Measurements from ENCODE around the gene CPAMD8. TPM values are rescaled to one million over a fixed set of nuclear protein-coding genes. Genes with fewer than 3 reads are reported as not detected.

CPAMD8 gene
- polyA plus RNA-seq, 1 donor = 7.8 TPM

GRCh38 chr19:17061691-17062090 is 35.1 kb upstream of the CPAMD8 start:
- H3K27ac ChIP-seq (ENCODE audit: low read length) = no peak overlapping the region
- H3K4me3 ChIP-seq (ENCODE audit: low read length) = no peak overlapping the region
- DNase-seq = no peak
- no peaks in the 10 kb centered on the region for H3K27me3 ChIP-seq (ENCODE audit: control insufficient read depth, insufficient read depth, low read length)
- H3K9me3 ChIP-seq (ENCODE audit: control insufficient read depth, low read depth, low read length) = no peaks in the 10 kb centered on the region
- WGBS (ENCODE audit: insufficient coverage, low lambda C conversion rate) = no CpG with 5 or more reads among the region's 7 CpGs
- H3K36me3 ChIP-seq (ENCODE audit: control insufficient read depth, insufficient read depth, low read length) = peaks cover 37% of the 10 kb centered on the region
- H3K4me1 ChIP-seq (ENCODE audit: control insufficient read depth, insufficient read depth, low read length) = no peaks in the 10 kb centered on the region

- Histone ChIP-seq H3K27ac (ENCODE audit: low read length) (no peak overlapping the region), H3K27me3 (ENCODE audit: control insufficient read depth, insufficient read depth, low read length) (no peaks in the 10 kb centered on the region), H3K9me3 (ENCODE audit: control insufficient read depth, low read depth, low read length) (no peaks in the 10 kb centered on the region), H3K4me1 (ENCODE audit: control insufficient read depth, insufficient read depth, low read length) (no peaks in the 10 kb centered on the region), H3K4me3 (ENCODE audit: low read length) (no peak overlapping the region), H3K36me3 (ENCODE audit: control insufficient read depth, insufficient read depth, low read length) (peaks cover 34% of the 10 kb centered on the region)
- WGBS (ENCODE audit: insufficient coverage, low lambda C conversion rate) = 83% methylated on average over 1 of the region's 3 CpGs
- DNase-seq = no peak
Observed at GRCh38 chr19:17061205-17061604, 34.6 kb upstream of the CPAMD8 start.

GRCh38 chr19:17060802-17061201 is 34.2 kb upstream of the CPAMD8 start:
- H3K27ac ChIP-seq (ENCODE audit: low read length) = no peak overlapping the region
- no peaks in the 10 kb centered on the region for H3K9me3 ChIP-seq (ENCODE audit: control insufficient read depth, low read depth, low read length)
- H3K4me1 ChIP-seq (ENCODE audit: control insufficient read depth, insufficient read depth, low read length) = no peaks in the 10 kb centered on the region
- H3K36me3 ChIP-seq (ENCODE audit: control insufficient read depth, insufficient read depth, low read length) = peaks cover 31% of the 10 kb centered on the region
- H3K4me3 ChIP-seq (ENCODE audit: low read length) = no peak overlapping the region
- DNase-seq = no peak
- 96% methylated on average over 3 of the region's 3 CpGs for WGBS (ENCODE audit: insufficient coverage, low lambda C conversion rate)
- no peaks in the 10 kb centered on the region for H3K27me3 ChIP-seq (ENCODE audit: control insufficient read depth, insufficient read depth, low read length)

- Histone ChIP-seq H3K36me3 (ENCODE audit: control insufficient read depth, insufficient read depth, low read length) (peaks cover 38% of the 10 kb centered on the region), H3K4me1 (ENCODE audit: control insufficient read depth, insufficient read depth, low read length) (no peaks in the 10 kb centered on the region), H3K27ac (ENCODE audit: low read length) (no peak overlapping the region), H3K9me3 (ENCODE audit: control insufficient read depth, low read depth, low read length) (no peaks in the 10 kb centered on the region), H3K4me3 (ENCODE audit: low read length) (no peak overlapping the region), H3K27me3 (ENCODE audit: control insufficient read depth, insufficient read depth, low read length) (no peaks in the 10 kb centered on the region)
- no peak for DNase-seq
- WGBS (ENCODE audit: insufficient coverage, low lambda C conversion rate) = no CpG with 5 or more reads among the region's 8 CpGs
Observed at GRCh38 chr19:17058236-17058635, 31.6 kb upstream of the CPAMD8 start.

- DNase-seq = no peak
- Histone ChIP-seq H3K4me1 (ENCODE audit: control insufficient read depth, insufficient read depth, low read length) (no peaks in the 10 kb centered on the region), H3K36me3 (ENCODE audit: control insufficient read depth, insufficient read depth, low read length) (peaks cover 53% of the 10 kb centered on the region), H3K27ac (ENCODE audit: low read length) (no peak overlapping the region), H3K9me3 (ENCODE audit: control insufficient read depth, low read depth, low read length) (no peaks in the 10 kb centered on the region), H3K4me3 (ENCODE audit: low read length) (no peak overlapping the region), H3K27me3 (ENCODE audit: control insufficient read depth, insufficient read depth, low read length) (no peaks in the 10 kb centered on the region)
- no CpG with 5 or more reads among the region's 15 CpGs for WGBS (ENCODE audit: insufficient coverage, low lambda C conversion rate)
Observed at GRCh38 chr19:17055636-17056035, 29.0 kb upstream of the CPAMD8 start.

GRCh38 chr19:17054746-17055145 is 28.1 kb upstream of the CPAMD8 start:
- Histone ChIP-seq H3K4me3 (ENCODE audit: low read length) (no peak overlapping the region), H3K27me3 (ENCODE audit: control insufficient read depth, insufficient read depth, low read length) (no peaks in the 10 kb centered on the region), H3K27ac (ENCODE audit: low read length) (no peak overlapping the region), H3K9me3 (ENCODE audit: control insufficient read depth, low read depth, low read length) (no peaks in the 10 kb centered on the region), H3K36me3 (ENCODE audit: control insufficient read depth, insufficient read depth, low read length) (peaks cover 57% of the 10 kb centered on the region), H3K4me1 (ENCODE audit: control insufficient read depth, insufficient read depth, low read length) (no peaks in the 10 kb centered on the region)
- WGBS (ENCODE audit: insufficient coverage, low lambda C conversion rate) = no CpG with 5 or more reads among the region's 5 CpGs
- no peak for DNase-seq

- Histone ChIP-seq H3K4me1 (ENCODE audit: control insufficient read depth, insufficient read depth, low read length) (no peaks in the 10 kb centered on the region), H3K4me3 (ENCODE audit: low read length) (no peak overlapping the region), H3K27ac (ENCODE audit: low read length) (no peak overlapping the region), H3K9me3 (ENCODE audit: control insufficient read depth, low read depth, low read length) (no peaks in the 10 kb centered on the region), H3K36me3 (ENCODE audit: control insufficient read depth, insufficient read depth, low read length) (peaks cover 43% of the 10 kb centered on the region), H3K27me3 (ENCODE audit: control insufficient read depth, insufficient read depth, low read length) (no peaks in the 10 kb centered on the region)
- DNase-seq = no peak
- 70% methylated on average over 2 of the region's 8 CpGs for WGBS (ENCODE audit: insufficient coverage, low lambda C conversion rate)
Observed at GRCh38 chr19:17052439-17052838, 25.8 kb upstream of the CPAMD8 start.

GRCh38 chr19:17049711-17050280 is 23.2 kb upstream of the CPAMD8 start:
- WGBS (ENCODE audit: insufficient coverage, low lambda C conversion rate) = 60% methylated on average over 2 of the region's 18 CpGs
- Histone ChIP-seq H3K4me1 (ENCODE audit: control insufficient read depth, insufficient read depth, low read length) (no peaks in the 10 kb centered on the region), H3K27me3 (ENCODE audit: control insufficient read depth, insufficient read depth, low read length) (no peaks in the 10 kb centered on the region), H3K4me3 (ENCODE audit: low read length) (no peak overlapping the region), H3K9me3 (ENCODE audit: control insufficient read depth, low read depth, low read length) (no peaks in the 10 kb centered on the region), H3K27ac (ENCODE audit: low read length) (no peak overlapping the region), H3K36me3 (ENCODE audit: control insufficient read depth, insufficient read depth, low read length) (peaks cover 38% of the 10 kb centered on the region)
- DNase-seq = no peak

- 100% methylated on average over 1 of the region's 16 CpGs for WGBS (ENCODE audit: insufficient coverage, low lambda C conversion rate)
- Histone ChIP-seq H3K9me3 (ENCODE audit: control insufficient read depth, low read depth, low read length) (no peaks in the 10 kb centered on the region), H3K27ac (ENCODE audit: low read length) (no peak overlapping the region), H3K4me1 (ENCODE audit: control insufficient read depth, insufficient read depth, low read length) (no peaks in the 10 kb centered on the region), H3K27me3 (ENCODE audit: control insufficient read depth, insufficient read depth, low read length) (no peaks in the 10 kb centered on the region), H3K4me3 (ENCODE audit: low read length) (no peak overlapping the region), H3K36me3 (ENCODE audit: control insufficient read depth, insufficient read depth, low read length) (peaks cover 33% of the 10 kb centered on the region)
- DNase-seq = no peak
Observed at GRCh38 chr19:17048885-17049453, 22.4 kb upstream of the CPAMD8 start.

GRCh38 chr19:17045907-17046502 is 19.4 kb upstream of the CPAMD8 start:
- H3K27me3 ChIP-seq (ENCODE audit: control insufficient read depth, insufficient read depth, low read length) = no peaks in the 10 kb centered on the region
- H3K9me3 ChIP-seq (ENCODE audit: control insufficient read depth, low read depth, low read length) = no peaks in the 10 kb centered on the region
- no peak for DNase-seq
- no peak overlapping the region for H3K4me3 ChIP-seq (ENCODE audit: low read length)
- WGBS (ENCODE audit: insufficient coverage, low lambda C conversion rate) = no CpG with 5 or more reads among the region's 5 CpGs
- H3K27ac ChIP-seq (ENCODE audit: low read length) = no peak overlapping the region
- peaks cover 5% of the 10 kb centered on the region for H3K4me1 ChIP-seq (ENCODE audit: control insufficient read depth, insufficient read depth, low read length)
- H3K36me3 ChIP-seq (ENCODE audit: control insufficient read depth, insufficient read depth, low read length) = peaks cover 16% of the 10 kb centered on the region

GRCh38 chr19:17043744-17044143 is 17.1 kb upstream of the CPAMD8 start:
- Histone ChIP-seq H3K4me3 (ENCODE audit: low read length) (no peak overlapping the region), H3K36me3 (ENCODE audit: control insufficient read depth, insufficient read depth, low read length) (no peaks in the 10 kb centered on the region), H3K27ac (ENCODE audit: low read length) (no peak overlapping the region), H3K9me3 (ENCODE audit: control insufficient read depth, low read depth, low read length) (no peaks in the 10 kb centered on the region), H3K27me3 (ENCODE audit: control insufficient read depth, insufficient read depth, low read length) (no peaks in the 10 kb centered on the region), H3K4me1 (ENCODE audit: control insufficient read depth, insufficient read depth, low read length) (peaks cover 5% of the 10 kb centered on the region)
- no peak for DNase-seq
- WGBS (ENCODE audit: insufficient coverage, low lambda C conversion rate) = no CpG with 5 or more reads among the region's 7 CpGs
